ENCODE measurements around the gene SIGLEC12.

GRCh38 chr19:51466723-51467122 lies 34.9 kb downstream of the SIGLEC12 start:
- TF ChIP-seq POLR2AphosphoS5 (IDR thresholded peaks at IDR 0.05; ENCODE audit: borderline replicate concordance, low read depth, low read length) (no peak), EZH2 (IDR thresholded peaks at IDR 0.05) (no peak), FOXP2 (optimal IDR thresholded peaks at IDR 0.05; ENCODE audit: control extremely low read depth, extremely low read length, insufficient read depth) (no peak)

Measured in SK-N-MC (cell line).